ENCODE data around the gene UNC79. TPM values are rescaled to one million over a fixed set of nuclear protein-coding genes. Genes with fewer than 3 reads are reported as not detected.

Gene UNC79
- total and polyA plus RNA-seq, 11 donors = 0.04 to 0.58 (median 0.42) TPM

DNA sequence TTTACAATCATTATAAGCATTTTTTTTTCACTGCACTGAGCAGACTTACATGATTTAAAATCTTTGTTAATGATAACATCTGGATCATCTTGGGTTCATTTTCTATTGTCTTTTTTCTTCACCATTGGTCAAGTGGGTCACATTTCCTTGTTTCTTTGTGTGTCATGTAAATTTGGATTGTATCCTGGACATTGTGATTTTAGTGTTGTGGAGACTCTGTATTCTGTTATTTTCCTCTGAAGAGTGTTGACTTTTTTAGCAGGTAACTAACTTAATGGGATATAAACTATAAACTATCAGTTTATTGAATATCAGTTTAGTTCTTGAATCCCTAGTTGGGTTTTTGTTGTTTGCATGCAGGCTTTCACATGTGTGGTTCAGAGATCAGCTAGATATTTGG is 4.0 kb upstream of the UNC79 start:
- no peak for ATAC-seq
- intact Hi-C loops (cut with DNase I) = no loop called here
- no peaks in the 10 kb centered on the region for H3K36me3 ChIP-seq
- TF ChIP-seq POLR2A (IDR thresholded peaks at IDR 0.05) = no peak
- TF ChIP-seq, protein P1, sequence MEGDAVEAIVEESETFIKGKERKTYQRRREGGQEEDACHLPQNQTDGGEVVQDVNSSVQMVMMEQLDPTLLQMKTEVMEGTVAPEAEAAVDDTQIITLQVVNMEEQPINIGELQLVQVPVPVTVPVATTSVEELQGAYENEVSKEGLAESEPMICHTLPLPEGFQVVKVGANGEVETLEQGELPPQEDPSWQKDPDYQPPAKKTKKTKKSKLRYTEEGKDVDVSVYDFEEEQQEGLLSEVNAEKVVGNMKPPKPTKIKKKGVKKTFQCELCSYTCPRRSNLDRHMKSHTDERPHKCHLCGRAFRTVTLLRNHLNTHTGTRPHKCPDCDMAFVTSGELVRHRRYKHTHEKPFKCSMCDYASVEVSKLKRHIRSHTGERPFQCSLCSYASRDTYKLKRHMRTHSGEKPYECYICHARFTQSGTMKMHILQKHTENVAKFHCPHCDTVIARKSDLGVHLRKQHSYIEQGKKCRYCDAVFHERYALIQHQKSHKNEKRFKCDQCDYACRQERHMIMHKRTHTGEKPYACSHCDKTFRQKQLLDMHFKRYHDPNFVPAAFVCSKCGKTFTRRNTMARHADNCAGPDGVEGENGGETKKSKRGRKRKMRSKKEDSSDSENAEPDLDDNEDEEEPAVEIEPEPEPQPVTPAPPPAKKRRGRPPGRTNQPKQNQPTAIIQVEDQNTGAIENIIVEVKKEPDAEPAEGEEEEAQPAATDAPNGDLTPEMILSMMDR (IDR thresholded peaks at IDR 0.05) = no peak
- no peak overlapping the region for H3K27ac ChIP-seq
- no peak for DNase-seq
- H3K4me1 ChIP-seq = peaks cover 0 to 11% (median 0%) of the 10 kb centered on the region in 12 donors
- peaks cover 0 to 42% (median 20%) of the 10 kb centered on the region in 12 donors for H3K9me3 ChIP-seq
- H3K27me3 ChIP-seq = peaks cover 0 to 21% (median 10%) of the 10 kb centered on the region in 9 donors
- no peak overlapping the region for H3K4me3 ChIP-seq

DNA sequence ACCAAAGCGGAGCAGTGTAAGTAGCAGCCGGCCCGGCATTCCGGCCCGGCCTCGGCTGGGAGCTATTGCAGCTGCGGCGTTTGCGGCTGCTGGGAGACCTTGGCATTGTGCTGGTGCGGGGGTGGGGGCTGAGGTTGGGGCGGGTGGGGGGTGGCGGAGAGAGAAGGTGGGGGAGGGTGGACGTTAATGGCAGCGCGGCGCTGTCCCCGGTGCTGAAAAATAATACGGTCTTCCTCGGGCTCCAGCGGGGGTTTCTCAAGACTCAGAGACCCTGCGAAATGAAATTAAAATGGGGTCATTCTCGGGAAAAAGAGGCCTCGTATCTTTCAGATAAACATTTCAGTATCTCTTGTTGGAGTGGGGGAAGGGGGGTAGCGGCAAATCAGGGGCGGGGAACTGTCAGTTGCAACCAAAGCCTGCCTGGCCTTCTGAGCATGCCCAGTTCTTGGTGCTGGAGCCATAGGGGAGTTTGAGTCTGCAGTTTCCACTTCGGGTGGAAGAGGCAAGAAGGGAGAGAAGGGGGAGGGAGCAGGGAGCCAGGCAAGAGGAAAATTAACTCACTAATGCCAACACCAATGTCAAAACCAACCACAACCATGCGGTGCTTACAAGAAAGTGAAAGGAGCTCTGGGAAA is 414 bp downstream of the UNC79 start:
- H3K27ac ChIP-seq = no peak overlapping the region
- H3K36me3 ChIP-seq = no peaks in the 10 kb centered on the region
- peaks cover 0 to 11% (median 0%) of the 10 kb centered on the region in 12 donors for H3K4me1 ChIP-seq
- peak in 2 of 4 donors; percentile 37 to 50 for ATAC-seq
- 2 to 4% (median 3%) methylated on average over 11 to 27 of the region's 27 CpGs for WGBS, 4 donors
- H3K27me3 ChIP-seq = peaks cover 0 to 39% (median 10%) of the 10 kb centered on the region in 9 donors
- H3K4me3 ChIP-seq = peak overlapping the region in 10 of 12 donors; percentile 22 to 45 (median 34)
- TF ChIP-seq POLR2A (IDR thresholded peaks at IDR 0.05) = no peak
- TF ChIP-seq, protein P1 (IDR thresholded peaks at IDR 0.05) = no peak
- intact Hi-C loops (cut with DNase I) = no loop called here
- H3K9me3 ChIP-seq = peaks cover 0 to 20% (median 11%) of the 10 kb centered on the region in 12 donors
- DNase-seq = no peak

DNA sequence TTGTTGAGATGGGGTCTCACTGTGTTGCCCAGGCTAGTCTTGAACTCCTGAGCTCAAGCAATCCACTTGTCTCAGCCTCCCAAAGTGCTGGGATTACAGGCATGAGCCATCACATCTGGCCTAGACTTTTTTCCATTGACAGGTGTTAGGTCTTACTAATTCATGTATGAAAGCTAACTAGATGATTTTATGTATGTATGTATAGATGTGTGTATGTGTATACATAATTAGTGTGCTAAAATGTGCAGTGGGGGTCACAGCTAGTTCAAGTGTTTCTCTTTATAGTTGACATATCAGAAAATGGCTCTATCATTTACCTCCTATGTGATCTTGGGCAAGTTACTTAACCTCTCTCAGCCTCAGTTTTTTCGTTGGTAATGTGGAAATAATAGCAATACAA is 23.5 kb downstream of the UNC79 start:
- H3K4me3 ChIP-seq = no peak overlapping the region
- 57 to 71% (median 59%) methylated on average over 1 of the region's 1 CpG for WGBS, 4 donors
- ATAC-seq (no peak), DNase-seq (no peak)
- H3K27ac ChIP-seq = no peak overlapping the region
- intact Hi-C loops (cut with DNase I) = no loop called here
- H3K36me3 ChIP-seq = no peaks in the 10 kb centered on the region
- H3K4me1 ChIP-seq = no peaks in the 10 kb centered on the region
- no peaks in the 10 kb centered on the region for H3K9me3 ChIP-seq
- H3K27me3 ChIP-seq = peaks cover 0 to 21% (median 0%) of the 10 kb centered on the region in 9 donors
- TF ChIP-seq, protein P1 (IDR thresholded peaks at IDR 0.05) = no peak
- no peak for TF ChIP-seq POLR2A (IDR thresholded peaks at IDR 0.05)

DNA sequence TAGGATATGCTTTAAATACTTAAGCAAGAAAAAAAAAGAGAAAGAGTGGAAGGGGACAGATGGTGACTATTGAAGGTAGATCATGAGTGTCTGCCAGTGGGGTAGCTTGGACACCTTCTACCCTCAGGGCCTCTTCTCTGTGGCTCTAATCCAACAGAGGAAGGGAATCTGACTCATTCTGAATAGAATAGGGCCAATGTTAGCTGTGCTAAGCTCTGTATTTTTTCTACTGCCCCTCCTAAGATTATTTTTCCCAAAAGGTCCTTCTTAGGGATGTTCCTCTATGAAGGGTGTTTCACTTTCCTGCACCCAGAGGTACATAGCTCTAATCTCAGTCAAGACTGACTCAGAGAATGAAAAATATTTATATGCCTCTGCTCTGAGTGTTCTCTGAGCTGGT is 25.6 kb downstream of the UNC79 start:
- DNase-seq (no peak), ATAC-seq (no peak)
- Histone ChIP-seq H3K27me3 (peaks cover 0 to 21% (median 0%) of the 10 kb centered on the region in 9 donors), H3K27ac (no peak overlapping the region), H3K4me1 (no peaks in the 10 kb centered on the region), H3K4me3 (no peak overlapping the region), H3K9me3 (no peaks in the 10 kb centered on the region), H3K36me3 (no peaks in the 10 kb centered on the region)
- no peak for TF ChIP-seq POLR2A (IDR thresholded peaks at IDR 0.05)
- TF ChIP-seq, protein P1 (IDR thresholded peaks at IDR 0.05) = no peak
- intact Hi-C loops (cut with DNase I) = no loop called here

Measured in heart left ventricle (tissue), 16 donors.